C4-2B (cell line): ENCODE results near the gene AUNIP.

ENCODE experiments used
- H3K27ac ChIP-seq: fragments of 450-650 bp; 2 replicates; pipeline ENCODE4 v1.5.1; 2017
- ZFX ChIP-seq: fragments of 450-650 bp; IDR thresholded peaks from 2 replicates; pipeline ENCODE4 v1.6.1; 2017
- TF ChIP-seq, protein P1 (sequence below): fragments of 450-650 bp; conservative IDR thresholded peaks from 2 replicates; pipeline ENCODE4 v1.5.1; 2017; ENCODE audit warnings: mild to moderate bottlenecking

Gene AUNIP

DNA sequence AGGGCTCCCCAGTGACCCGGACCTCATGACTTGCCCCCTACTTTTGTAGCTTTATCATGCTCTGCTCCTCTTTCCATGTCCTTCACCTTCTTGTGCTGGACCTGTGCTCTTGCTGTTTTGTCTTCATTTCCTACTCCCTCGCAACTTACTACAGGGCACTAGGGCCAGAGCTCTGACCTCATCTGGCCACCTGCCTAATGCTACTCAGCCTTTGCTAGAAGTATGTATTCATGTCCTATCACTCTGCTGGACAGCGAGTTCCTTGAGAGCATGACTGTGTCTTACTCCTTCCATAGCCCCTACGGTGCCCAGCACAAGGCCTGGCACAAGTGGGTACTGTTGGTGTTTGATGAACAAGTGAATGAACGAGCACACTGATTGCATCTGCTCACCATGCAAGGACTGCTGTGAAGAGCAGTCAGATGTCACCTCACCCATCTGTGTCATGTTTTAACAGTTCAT lies 37.6 kb downstream of the AUNIP start:
- peak overlapping the region; percentile 93 for H3K27ac ChIP-seq
- TF ChIP-seq, protein P1, sequence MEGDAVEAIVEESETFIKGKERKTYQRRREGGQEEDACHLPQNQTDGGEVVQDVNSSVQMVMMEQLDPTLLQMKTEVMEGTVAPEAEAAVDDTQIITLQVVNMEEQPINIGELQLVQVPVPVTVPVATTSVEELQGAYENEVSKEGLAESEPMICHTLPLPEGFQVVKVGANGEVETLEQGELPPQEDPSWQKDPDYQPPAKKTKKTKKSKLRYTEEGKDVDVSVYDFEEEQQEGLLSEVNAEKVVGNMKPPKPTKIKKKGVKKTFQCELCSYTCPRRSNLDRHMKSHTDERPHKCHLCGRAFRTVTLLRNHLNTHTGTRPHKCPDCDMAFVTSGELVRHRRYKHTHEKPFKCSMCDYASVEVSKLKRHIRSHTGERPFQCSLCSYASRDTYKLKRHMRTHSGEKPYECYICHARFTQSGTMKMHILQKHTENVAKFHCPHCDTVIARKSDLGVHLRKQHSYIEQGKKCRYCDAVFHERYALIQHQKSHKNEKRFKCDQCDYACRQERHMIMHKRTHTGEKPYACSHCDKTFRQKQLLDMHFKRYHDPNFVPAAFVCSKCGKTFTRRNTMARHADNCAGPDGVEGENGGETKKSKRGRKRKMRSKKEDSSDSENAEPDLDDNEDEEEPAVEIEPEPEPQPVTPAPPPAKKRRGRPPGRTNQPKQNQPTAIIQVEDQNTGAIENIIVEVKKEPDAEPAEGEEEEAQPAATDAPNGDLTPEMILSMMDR, result no peak
- no peak for TF ChIP-seq ZFX

DNA sequence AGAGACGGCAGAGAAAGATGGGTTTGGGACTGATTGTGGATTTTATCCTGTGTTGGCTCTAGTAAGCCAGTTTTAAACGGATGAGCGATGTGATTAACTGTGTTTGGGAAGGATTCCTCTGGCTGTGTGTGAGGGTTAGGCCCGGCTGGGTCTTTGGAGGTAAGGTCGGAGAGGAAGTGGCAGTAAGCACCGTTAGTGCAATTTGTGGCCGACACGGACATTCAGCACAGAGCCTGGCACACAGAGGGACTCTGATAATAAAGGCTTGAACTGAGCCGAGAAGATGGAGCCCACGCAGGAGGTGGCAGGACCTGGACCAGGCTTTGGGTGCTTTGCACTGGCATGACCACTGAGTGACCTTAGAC lies 38.2 kb downstream of the AUNIP start:
- peak overlapping the region; percentile 93 for H3K27ac ChIP-seq
- TF ChIP-seq, protein P1, result no peak
- TF ChIP-seq ZFX, result no peak

DNA sequence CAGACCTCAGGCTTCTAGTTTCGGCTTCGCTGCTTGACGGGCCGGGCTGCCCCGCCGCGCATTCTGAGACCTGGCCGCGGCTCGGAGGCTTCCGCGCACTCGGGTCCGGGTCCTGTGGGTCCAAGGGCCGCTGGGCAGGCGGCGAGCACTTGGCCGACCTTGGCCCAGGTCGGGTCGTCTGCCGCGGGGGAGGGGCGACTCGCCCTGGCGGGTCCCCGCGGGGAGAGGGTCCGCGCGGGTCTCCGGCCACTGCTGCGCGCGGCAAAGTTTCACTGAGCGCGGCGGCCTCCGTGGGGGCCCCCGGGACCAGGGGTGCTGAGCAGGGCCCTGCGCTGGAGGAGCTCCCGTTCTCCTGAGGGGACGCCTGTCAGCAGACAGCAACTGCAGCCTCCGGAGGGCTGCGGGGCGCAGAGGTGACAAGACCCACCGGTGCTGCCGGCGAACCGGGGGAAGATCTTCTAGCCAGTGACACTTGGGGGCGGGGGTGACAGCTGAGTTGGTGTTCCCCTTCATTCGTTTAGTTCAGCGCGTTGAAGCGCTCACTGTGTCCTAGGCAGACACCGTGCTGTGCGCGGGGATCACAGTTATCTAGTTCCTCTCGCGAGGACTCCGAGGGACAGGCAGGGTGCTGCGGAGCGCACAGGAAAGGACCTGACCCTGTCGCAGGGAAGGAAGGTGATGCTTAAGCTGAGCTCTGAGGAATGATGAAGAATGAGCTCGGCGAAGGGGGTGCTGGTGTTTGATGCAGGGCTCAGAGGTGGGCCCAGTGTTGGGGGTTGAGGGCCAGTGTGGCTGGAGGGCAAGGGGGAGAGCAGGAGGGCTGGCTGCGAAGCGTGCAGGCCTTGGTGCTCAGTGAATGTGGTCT lies 38.8 kb downstream of the AUNIP start:
- peak overlapping the region; percentile 93 for H3K27ac ChIP-seq
- TF ChIP-seq ZFX, result no peak
- TF ChIP-seq, protein P1, result no peak

DNA sequence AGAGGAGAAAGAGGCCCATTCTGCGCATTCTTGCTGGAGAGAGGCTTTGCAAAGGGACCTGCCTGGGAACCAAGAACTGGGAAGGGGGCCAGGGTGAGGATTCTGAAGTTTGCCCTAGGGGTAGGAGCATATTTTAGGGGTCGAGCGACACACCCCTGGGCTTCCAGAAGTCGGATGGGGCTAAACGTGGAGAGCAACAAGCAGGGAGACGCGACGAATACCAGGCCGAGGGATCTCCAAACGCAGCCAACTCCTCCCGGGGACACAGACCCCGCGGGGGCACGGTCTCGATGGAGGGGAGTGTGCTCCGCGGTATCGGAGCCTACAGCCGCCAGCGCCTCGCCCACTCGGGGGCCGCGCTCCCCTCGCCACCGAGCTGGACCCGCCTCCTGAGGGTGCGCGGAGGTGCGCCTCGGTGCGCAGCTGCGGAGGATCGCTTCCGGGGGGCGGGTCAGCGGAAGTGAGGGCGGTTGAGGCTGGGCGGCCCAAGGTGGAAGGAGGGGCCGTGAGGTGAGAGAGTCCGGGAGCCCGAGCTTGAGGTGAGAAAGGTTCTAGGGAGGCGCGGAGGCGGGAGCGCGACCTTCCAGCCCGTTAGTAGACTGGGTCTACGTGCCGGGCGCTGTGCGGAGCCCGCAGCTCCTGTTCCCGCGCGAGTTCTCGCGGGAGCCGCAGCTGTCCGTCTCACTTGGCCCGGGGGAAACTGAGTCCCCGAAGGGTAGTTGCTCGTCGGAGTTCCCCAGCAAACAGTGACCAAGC lies 39.6 kb downstream of the AUNIP start, which contains the start of gene MTFR1L:
Gene MTFR1L (plus strand): TSS at position 464 of the 756 bp plus-strand sequence. CDS start 3,151 bp downstream, outside the sequence.
- no peak for TF ChIP-seq ZFX
- TF ChIP-seq, protein P1, result no peak
- peak within 1 kb of the TSS; percentile 93 for H3K27ac ChIP-seq

DNA sequence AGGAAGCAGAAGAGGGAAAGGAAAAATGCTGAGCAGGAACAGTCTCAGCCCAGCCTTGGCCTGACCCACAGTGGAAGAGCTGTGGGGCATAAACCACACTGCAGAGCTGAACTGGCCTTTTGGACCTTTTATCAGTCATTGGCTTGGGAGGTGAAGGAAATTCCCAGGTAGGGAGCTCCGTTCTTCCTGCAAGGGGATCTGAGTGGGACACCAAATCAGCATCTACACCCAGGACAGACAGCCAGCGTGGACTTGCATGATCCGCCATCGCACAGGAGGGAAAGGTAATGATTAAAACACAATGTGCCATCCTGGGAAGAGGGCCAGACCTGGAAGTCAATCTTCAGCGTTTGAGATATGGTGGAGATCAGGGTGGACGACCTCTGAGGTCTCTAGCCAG lies 40.7 kb downstream of the AUNIP start:
- TF ChIP-seq, protein P1, result no peak
- TF ChIP-seq ZFX, result no peak
- H3K27ac ChIP-seq, result peak overlapping the region; percentile 93

DNA sequence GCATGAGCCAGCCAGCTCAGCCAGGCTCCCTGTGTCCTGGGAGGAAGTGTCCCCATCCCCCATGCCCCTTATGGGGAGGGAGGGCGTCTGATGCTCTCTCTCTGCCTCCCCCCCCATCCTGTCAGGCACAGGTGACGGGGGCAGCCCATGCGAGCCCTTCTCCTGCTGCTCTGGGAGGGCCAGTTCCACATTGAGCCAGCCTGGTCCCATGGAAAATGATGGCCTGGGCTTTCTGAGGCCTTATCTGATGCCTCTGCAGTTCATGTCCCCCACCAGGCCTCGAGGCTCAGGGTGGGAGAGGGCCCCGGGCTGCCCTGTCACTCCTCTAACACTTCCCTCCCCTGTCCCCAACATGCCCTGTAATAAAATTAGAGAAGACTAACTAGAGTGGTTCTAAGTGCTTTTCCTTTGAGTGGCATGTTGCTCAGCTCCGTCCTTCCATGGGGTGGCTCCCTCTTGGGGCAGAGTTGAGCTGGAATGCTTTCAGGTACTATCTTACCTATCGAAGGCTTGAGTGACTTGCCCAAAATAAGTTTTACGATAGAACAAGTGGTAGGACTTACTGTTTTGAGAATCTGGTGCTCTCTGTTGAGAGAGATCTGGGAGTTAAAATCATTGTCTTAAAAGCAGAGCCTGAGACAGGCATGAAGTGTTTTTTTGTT lies 41.3 kb downstream of the AUNIP start:
- TF ChIP-seq ZFX, result no peak
- TF ChIP-seq, protein P1, result peak; percentile 30
- peak overlapping the region; percentile 15; the same call in 1 of the 2 replicates for H3K27ac ChIP-seq
